ENCODE data around the gene EPB41L5. TPM values are rescaled to one million over a fixed set of nuclear protein-coding genes. Genes with fewer than 3 reads are reported as not detected.

Gene EPB41L5
- total and polyA plus RNA-seq, 10 of the 15 experiments (the other 5 are each of a cell fraction or from before 2014, with no cell fraction given), result 2.1 to 20.4 (median 8.2) TPM

DNA sequence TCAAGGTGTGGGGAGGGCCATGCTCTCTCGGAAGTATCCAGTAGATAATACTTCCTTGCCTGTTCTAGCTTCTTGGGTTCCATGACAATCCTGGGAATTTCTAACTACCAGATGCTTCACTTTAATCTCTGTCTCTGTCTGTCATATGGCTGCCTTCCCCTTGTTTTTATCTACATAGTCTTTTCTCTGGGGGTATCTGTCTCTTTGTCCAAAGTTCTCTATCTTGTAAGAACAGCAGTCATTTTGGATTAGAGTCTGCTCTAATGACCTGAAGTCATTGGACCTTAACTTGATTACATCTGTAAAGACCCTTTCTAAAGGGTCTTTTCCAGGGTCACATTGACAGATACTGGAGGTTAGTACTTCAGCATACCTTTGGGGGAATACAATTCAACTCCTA is 11.4 kb upstream of the EPB41L5 start:
- ChIA-PET POLR2A (no interaction called here), CTCF (no interaction called here), RAD21 (ENCODE audit: unreplicated experiment) (no interaction called here), SMC1A (ENCODE audit: uncharacterized antibody, unreplicated experiment) (interaction anchor here (0.9 kb wide), 1 partner anchor 18 kb away, joined by 3 read pairs; no protein-coding TSS in a partner anchor)
- Histone ChIP-seq H3K36me3 (ENCODE audit: control insufficient read depth in 2 of 2, insufficient read depth in 2 of 2, low read length in 1 of 2) (no peaks in the 10 kb centered on the region), H4K20me1 (ENCODE audit: control insufficient read depth, insufficient read depth) (no peaks in the 10 kb centered on the region), H3K79me2 (ENCODE audit: control insufficient read depth, insufficient read depth, low read length) (no peaks in the 10 kb centered on the region), H3K4me2 (ENCODE audit: control insufficient read depth, insufficient read depth) (no peak overlapping the region), H3K27ac (ENCODE audit: control insufficient read depth, insufficient read depth) (no peak overlapping the region), H3K4me3 (no peak overlapping the region), H2AFZ (ENCODE audit: control insufficient read depth, low read depth, low read length) (no peak overlapping the region), H3K9me3 (replicated peaks; ENCODE audit: control insufficient read depth, insufficient read depth, low read length) (no peaks in the 10 kb centered on the region), H3K27me3 (replicated peaks in 1 of 2; ENCODE audit: control insufficient read depth in 2 of 2, insufficient read depth in 2 of 2, low read length in 1 of 2) (no peaks in the 10 kb centered on the region), H3K9ac (ENCODE audit: control insufficient read depth, insufficient read depth, low read length) (no peak overlapping the region), H3K4me1 (ENCODE audit: control insufficient read depth, insufficient read depth, low read length) (peaks cover 2% of the 10 kb centered on the region; the same call in 1 of the 2 replicates)
- WGBS (ENCODE audit: insufficient coverage, insufficient replicate concordance, low lambda C conversion rate, missing lambda C conversion rate), result 88% methylated on average over 1 of the region's 1 CpG
- intact Hi-C loops (cut with micrococcal nuclease; ENCODE audit: unreplicated experiment), result no loop called here
- no peak for DNase-seq (ENCODE audit: low read depth, low spot score)
- no peak for FAIRE-seq
- no peak for ATAC-seq
- BruUV-seq (replicated peaks), result no TSS peak
- in situ Hi-C loops (cut with MboI), result no loop called here
- TF ChIP-seq ZNF217 (IDR thresholded peaks at IDR 0.05) (no peak), FOXK2 (IDR thresholded peaks at IDR 0.05) (no peak), NR2F1 (conservative IDR thresholded peaks at IDR 0.05) (no peak), MXI1 (IDR thresholded peaks at IDR 0.05; ENCODE audit: low read depth, low read length) (no peak), SUZ12 (IDR thresholded peaks at IDR 0.05; ENCODE audit: unreplicated experiment) (no peak), NRF1 (conservative IDR thresholded peaks at IDR 0.05; ENCODE audit: low read depth, low read length) (no peak), ZNF207 (IDR thresholded peaks at IDR 0.05; ENCODE audit: borderline replicate concordance) (no peak), TAF1 (IDR thresholded peaks at IDR 0.05; ENCODE audit: borderline replicate concordance, low read depth, low read length) (no peak)
- TF ChIP-seq, protein P1, sequence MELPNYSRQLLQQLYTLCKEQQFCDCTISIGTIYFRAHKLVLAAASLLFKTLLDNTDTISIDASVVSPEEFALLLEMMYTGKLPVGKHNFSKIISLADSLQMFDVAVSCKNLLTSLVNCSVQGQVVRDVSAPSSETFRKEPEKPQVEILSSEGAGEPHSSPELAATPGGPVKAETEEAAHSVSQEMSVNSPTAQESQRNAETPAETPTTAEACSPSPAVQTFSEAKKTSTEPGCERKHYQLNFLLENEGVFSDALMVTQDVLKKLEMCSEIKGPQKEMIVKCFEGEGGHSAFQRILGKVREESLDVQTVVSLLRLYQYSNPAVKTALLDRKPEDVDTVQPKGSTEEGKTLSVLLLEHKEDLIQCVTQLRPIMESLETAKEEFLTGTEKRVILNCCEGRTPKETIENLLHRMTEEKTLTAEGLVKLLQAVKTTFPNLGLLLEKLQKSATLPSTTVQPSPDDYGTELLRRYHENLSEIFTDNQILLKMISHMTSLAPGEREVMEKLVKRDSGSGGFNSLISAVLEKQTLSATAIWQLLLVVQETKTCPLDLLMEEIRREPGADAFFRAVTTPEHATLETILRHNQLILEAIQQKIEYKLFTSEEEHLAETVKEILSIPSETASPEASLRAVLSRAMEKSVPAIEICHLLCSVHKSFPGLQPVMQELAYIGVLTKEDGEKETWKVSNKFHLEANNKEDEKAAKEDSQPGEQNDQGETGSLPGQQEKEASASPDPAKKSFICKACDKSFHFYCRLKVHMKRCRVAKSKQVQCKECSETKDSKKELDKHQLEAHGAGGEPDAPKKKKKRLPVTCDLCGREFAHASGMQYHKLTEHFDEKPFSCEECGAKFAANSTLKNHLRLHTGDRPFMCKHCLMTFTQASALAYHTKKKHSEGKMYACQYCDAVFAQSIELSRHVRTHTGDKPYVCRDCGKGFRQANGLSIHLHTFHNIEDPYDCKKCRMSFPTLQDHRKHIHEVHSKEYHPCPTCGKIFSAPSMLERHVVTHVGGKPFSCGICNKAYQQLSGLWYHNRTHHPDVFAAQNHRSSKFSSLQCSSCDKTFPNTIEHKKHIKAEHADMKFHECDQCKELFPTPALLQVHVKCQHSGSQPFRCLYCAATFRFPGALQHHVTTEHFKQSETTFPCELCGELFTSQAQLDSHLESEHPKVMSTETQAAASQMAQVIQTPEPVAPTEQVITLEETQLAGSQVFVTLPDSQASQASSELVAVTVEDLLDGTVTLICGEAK (IDR thresholded peaks at IDR 0.05; ENCODE audit: borderline replicate concordance), result no peak
- TF ChIP-seq, protein P2, sequence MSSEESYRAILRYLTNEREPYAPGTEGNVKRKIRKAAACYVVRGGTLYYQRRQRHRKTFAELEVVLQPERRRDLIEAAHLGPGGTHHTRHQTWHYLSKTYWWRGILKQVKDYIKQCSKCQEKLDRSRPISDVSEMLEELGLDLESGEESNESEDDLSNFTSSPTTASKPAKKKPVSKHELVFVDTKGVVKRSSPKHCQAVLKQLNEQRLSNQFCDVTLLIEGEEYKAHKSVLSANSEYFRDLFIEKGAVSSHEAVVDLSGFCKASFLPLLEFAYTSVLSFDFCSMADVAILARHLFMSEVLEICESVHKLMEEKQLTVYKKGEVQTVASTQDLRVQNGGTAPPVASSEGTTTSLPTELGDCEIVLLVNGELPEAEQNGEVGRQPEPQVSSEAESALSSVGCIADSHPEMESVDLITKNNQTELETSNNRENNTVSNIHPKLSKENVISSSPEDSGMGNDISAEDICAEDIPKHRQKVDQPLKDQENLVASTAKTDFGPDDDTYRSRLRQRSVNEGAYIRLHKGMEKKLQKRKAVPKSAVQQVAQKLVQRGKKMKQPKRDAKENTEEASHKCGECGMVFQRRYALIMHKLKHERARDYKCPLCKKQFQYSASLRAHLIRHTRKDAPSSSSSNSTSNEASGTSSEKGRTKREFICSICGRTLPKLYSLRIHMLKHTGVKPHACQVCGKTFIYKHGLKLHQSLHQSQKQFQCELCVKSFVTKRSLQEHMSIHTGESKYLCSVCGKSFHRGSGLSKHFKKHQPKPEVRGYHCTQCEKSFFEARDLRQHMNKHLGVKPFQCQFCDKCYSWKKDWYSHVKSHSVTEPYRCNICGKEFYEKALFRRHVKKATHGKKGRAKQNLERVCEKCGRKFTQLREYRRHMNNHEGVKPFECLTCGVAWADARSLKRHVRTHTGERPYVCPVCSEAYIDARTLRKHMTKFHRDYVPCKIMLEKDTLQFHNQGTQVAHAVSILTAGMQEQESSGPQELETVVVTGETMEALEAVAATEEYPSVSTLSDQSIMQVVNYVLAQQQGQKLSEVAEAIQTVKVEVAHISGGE (CRISPR knock-in tag; IDR thresholded peaks at IDR 0.05), result no peak
- TF ChIP-seq, protein P3, sequence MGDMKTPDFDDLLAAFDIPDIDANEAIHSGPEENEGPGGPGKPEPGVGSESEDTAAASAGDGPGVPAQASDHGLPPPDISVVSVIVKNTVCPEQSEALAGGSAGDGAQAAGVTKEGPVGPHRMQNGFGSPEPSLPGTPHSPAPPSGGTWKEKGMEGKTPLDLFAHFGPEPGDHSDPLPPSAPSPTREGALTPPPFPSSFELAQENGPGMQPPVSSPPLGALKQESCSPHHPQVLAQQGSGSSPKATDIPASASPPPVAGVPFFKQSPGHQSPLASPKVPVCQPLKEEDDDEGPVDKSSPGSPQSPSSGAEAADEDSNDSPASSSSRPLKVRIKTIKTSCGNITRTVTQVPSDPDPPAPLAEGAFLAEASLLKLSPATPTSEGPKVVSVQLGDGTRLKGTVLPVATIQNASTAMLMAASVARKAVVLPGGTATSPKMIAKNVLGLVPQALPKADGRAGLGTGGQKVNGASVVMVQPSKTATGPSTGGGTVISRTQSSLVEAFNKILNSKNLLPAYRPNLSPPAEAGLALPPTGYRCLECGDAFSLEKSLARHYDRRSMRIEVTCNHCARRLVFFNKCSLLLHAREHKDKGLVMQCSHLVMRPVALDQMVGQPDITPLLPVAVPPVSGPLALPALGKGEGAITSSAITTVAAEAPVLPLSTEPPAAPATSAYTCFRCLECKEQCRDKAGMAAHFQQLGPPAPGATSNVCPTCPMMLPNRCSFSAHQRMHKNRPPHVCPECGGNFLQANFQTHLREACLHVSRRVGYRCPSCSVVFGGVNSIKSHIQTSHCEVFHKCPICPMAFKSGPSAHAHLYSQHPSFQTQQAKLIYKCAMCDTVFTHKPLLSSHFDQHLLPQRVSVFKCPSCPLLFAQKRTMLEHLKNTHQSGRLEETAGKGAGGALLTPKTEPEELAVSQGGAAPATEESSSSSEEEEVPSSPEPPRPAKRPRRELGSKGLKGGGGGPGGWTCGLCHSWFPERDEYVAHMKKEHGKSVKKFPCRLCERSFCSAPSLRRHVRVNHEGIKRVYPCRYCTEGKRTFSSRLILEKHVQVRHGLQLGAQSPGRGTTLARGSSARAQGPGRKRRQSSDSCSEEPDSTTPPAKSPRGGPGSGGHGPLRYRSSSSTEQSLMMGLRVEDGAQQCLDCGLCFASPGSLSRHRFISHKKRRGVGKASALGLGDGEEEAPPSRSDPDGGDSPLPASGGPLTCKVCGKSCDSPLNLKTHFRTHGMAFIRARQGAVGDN (IDR thresholded peaks at IDR 0.05), result no peak
- TF ChIP-seq, protein P4, sequence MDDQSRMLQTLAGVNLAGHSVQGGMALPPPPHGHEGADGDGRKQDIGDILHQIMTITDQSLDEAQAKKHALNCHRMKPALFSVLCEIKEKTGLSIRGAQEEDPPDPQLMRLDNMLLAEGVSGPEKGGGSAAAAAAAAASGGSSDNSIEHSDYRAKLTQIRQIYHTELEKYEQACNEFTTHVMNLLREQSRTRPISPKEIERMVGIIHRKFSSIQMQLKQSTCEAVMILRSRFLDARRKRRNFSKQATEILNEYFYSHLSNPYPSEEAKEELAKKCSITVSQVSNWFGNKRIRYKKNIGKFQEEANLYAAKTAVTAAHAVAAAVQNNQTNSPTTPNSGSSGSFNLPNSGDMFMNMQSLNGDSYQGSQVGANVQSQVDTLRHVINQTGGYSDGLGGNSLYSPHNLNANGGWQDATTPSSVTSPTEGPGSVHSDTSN (IDR thresholded peaks at IDR 0.05; ENCODE audit: insufficient replicate concordance, low read depth, low read length), result no peak

All from GM12878 (cell line).